B cell (primary cell): ENCODE results near the gene TRABD2B.

Source experiments
- CTCF ChIP-seq: fragments of 200-600 bp; IDR thresholded peaks from one replicate; pipeline ENCODE4 v1.8.0; 2022; ENCODE audit warnings: antibody characterized with exemption, mild to moderate bottlenecking
- EZH2 ChIP-seq: IDR thresholded peaks from 2 replicates; pipeline ENCODE4 v1.6.1; 2012; ENCODE audit warnings: borderline replicate concordance, low read depth, mild to moderate bottlenecking, moderate library complexity, low read length; ENCODE audit not compliant: insufficient read depth, poor library complexity, severe bottlenecking

- TF ChIP-seq EZH2, result no peak
- TF ChIP-seq CTCF, result no peak
Measured at GRCh38 chr1:47780469-47780995, 216.7 kb downstream of the TRABD2B start.
